DMS79 treated with DMSO at 0.1 percent for 48 hours (cell line): ENCODE measurements around the gene FAM13C.

Experiments used
- DNase-seq: peaks from one replicate; lab custom pipeline; 2025; lab: John Stamatoyannopoulos, UW

Gene FAM13C

DNA sequence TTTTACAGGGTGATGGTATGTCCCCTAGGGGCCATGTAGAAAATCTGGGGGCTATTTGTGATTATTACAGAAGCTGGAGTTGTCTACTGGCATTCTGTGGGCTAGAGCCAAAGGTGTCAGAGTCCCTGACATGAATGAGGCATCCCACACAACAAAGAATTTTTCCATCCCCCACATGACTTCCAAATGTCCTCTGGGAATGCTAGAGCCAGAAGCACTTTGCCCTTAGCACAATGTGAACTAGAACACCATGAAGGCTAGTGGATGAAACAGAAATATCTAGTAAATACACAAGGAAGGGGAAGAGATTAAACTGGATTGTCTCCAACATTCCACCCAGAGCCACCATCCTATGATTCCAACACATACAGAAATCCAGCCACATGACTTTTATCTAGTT, 46.9 kb downstream of the FAM13C start:
- no peak for DNase-seq

DNA sequence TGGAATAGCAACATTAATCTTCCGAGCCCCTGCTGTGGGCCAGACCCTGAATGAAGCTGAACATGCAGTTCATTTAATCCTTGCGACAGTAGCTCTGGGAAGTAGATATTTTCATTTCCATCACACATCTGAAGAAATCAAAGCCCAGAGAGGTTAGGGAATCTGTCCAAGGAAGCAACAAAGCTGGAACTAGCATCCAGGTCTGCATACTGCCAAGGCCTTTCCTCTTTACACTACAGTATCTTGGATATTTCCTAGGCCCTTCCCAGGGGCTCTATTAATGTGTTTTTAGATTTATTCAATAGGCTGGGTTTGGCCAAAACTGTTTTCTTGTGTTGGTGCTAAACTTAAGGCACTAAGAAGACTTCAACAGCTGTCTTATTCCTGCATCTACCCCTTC, 48.1 kb downstream of the FAM13C start:
- DNase-seq = no peak

DNA sequence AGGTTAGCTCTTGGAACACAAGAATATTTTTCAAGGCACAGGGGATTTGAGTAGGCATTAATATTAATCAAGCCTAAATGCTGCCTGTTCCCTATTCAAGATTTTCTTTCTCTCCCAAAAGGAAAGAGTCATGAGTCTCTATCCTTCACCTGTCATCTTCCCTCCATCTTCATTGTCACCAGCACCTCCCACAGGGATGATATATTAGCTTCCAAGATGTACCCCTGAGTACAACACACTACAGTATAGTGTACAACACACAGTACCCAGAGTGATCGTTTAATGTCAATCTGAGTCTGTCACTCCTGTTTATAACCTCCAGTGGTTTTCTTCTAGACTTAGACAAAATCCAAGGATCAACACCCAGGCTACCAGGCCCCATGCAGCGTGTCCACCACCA, 50.1 kb downstream of the FAM13C start:
- DNase-seq = no peak

DNA sequence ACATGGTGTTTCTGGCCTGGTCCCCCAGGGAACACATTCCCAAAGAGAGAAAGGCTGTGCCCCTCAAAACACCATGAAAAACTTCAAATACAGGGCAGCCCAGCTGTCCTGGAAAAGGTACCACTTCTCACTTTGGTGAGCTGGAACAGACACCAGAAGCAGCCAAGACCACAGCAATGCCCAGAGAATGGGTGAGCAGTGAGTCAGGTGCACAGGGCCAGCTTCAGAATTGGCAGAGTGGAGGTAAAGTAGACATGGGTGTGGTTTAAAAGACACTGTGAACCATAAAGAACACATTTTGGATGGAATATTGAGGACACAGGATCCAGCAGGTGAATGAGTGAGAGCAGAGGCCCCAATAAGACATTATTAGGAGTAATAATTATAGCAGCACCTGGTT, 51.3 kb downstream of the FAM13C start:
- DNase-seq = no peak

DNA sequence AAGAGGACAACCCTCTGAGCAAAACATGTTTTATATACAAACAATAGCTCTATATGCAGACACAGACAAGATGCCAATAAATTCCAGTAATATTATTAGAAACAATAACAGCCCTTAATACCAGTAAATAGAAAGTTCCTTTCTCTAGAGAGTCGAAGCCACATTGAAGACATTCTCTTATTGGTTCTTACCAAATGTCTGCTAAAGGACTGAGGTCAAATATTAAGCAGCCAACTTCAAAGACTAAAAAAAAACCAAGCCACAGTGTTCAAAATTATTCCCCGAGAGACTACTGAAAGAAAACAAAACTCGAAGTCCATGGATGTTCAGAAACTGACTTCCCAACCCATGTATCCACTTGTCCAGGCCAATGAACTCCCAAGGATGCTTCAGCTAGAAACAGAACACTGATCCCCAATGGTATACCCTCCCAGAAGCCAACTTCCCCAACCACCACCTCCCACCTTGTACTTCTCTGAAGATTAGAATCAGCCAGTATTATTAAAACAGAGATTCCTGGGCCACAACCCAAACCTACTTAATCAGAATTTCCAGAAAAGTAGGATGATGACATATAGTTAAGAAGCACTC, 51.9 kb downstream of the FAM13C start:
- DNase-seq = no peak

DNA sequence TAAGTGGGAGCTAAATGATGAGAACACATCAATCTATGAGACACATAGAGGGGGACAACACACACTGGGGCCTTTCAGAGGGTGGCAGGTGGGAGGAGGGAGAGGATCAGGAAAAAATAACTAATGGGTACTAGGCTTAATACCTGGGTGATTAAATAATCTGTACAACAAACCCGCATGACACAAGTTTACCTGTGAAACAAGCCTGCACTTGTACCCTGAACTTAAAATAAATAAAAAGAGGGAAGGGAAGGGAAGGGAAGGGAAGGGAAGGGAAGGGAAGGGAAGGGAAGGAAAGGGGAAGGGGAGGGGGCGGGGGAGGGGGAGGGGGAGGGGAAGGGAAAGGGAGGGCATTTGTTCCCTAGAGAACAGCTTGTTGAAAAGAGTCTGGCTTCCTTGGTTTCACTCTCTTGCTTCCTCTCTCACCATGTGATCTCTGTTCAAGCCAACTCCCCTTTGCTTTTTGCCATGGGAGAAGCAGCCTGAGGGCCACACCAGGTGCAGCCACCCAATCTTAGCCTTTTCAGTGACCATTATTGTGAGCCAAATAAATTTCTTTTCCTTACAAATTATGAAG, 57.7 kb downstream of the FAM13C start:
- no peak for DNase-seq

DNA sequence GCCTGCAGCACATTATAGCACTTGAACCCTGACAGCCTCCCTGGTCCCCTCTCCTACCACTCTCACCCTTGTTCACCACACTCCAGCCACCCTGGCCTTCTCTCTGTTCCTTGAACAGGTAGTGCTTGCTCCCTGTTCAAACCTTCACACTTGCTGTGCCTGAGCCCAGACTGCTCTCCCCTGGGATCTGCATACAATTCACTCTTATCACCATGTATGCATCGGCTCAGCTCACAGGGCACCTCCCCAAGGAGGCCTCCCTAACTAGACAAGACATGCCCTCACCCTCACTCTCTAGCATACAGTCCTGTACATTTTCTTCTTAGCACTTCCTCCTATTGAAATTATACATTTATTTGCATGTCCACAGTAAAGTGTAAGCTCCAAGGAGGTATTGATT, 59.3 kb downstream of the FAM13C start:
- DNase-seq = no peak

DNA sequence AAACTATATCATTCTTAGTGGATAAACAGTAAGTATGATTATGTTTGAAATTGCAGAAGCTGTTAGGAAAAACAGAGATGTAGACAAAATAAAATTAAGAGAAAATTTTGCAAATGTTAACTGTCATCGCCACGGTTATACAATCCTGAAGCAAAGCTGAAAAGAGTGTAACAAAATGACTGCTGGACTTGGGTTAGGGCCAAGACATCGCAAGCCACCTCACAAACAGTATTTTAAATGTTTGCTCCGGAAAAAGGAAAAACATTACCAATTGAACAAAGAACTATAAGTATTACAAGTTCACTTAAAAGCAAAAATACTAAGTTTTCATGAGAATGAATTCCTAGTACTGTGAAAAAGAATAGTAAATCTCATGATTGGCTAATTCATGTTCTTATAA, 60.0 kb downstream of the FAM13C start:
- DNase-seq = no peak

DNA sequence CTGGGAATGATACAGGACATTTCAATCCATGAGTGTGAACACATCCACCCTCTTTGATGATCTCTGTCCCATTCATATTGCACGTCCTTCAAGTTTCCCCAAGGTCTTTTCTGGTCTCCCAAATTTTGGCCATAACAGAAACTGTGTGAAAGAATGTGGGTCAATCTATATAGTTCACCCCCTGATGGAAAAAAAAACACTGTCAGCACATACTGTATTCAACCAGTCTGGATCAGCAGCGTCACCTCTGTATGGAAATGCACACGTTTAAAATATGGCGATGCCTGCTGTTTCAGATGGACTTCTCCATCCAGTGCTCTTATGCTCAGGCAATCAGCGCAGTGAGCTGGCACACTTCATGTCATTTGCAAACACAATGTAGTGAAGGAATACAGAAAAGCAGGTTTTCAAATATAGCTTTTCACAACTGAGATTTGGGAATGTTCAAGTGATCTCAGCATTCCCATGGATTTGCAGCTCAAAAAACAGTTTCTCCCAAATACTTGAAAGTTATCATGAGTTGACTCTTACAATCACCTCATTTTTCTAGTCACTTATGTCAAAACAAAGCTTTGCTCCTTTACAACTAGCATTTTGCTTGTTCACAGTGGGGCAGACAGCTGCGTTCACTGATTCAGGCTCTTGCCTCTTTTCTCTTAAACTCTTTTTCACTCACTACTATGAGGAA, 61.1 kb downstream of the FAM13C start:
- DNase-seq = no peak

DNA sequence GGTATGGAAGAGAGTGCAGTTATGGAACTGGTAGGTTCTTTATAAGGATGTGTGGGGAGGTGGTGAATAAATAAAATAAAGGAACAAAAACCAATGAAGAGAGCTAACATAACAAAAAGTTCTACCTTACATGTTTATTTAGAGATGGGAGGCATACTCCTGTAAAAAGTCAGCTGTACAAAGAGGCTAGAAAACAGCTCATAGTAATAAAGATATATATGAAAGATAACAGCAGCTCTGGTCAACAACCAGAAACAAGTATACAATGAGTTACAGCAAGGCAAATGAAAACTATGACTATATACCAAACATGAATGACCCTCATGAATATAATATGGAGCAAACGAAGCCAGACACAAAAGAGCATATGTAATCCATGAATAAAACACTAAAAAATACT, 62.0 kb downstream of the FAM13C start:
- DNase-seq = no peak

DNA sequence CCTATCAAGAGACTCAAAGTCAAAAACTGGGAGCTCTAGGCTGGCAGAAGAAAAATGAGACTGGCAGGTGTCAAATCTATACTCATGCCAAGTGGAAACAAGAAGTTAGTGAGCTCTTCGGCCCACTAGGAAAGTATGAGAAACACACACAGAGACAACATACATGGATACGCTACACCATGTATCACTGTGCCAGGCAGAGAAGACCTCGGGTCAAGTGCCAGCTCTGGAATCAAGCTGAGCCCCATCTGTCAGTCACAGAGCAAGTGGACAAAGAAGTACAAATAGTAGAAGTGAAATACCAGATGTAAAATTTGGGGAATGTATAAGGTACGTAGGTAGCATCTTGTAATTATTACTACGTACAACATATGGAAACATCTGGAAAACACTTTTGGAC, 62.4 kb downstream of the FAM13C start:
- DNase-seq = no peak

DNA sequence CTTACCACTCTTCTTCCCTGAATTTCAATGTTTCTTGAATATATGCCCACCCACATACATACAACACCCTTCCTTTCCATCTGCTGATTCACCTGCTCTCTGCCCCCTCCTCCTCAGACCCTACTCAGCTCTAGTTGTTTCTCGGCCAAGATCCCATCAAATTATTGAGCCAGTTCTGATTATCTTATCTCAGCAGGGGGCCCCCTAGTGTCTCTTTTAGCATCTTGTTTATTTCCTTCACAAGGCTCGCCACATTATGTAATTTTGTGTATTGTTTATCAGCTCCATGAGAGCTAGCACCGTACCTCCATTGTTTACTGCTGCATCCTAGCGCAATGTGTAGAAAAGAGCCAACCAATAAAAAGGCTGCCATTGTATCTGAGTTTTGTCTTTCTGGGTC, 71.9 kb downstream of the FAM13C start:
- no peak for DNase-seq

DNA sequence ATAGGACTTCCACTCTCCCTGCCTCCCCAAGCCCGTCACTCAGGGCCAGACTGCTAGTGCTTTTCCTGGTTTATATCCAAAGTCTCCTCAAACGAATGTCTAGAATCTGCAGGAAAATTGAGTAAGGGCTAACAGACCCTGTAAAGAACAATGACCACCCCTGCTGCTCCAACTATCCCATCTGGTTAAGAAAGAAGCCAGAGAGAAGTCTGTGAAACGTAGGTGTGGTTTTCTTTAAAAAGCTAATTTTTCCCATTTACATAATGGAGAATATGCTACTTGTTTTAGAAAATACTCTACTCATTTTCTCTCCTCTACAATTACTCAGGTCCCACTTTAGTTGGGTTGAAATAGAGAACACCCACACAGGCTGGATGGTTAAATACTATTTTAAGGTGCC, 72.5 kb downstream of the FAM13C start:
- DNase-seq = no peak

DNA sequence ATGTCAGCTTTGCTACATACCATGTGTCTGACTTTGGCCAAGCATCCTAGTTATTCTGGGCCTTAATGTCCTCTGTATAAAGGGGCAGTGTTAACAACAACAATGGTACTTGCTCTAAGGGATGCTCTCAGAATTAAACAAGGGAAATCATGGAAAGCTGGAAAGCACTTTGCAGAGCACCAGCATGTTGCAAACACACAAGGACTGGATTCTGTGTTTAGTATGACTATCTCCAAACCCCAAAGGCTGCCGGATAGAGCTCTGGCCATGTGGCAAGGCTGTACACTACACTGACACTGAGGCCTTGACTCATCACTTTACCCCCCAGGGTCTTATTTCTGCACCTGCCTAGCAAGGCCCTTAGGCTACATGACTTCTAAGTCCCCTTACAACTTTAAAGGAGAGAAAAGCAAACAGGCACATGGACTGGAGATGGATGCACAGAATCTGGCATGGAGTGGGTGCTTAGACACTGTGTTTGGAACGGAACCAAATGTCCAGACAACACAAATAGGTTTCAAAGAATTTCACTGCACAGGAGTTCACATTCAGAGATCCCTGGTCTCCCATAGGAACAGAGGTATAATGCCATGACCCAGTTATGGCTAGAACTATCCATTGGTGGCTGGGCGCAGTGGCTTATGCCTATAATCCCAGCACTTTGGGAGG, 74.6 kb downstream of the FAM13C start:
- DNase-seq = peak; percentile 4

DNA sequence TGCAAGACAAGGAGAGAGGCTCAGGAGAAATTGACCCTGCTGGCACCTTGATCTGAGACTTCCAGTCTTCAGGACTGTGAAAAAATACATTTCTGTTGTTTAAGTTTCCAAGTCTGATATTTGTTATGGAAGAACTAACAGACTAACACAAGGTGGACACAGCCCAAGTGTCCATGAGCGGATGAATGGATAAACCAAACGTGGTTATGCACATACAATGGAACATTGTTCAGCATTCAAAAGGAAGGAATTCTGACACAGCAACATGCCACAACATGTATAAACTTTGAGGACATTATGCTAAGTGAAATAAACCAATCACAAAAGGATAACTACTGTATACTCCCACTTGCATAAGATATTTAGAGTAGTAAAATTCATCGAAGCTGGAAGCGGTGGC, 76.5 kb downstream of the FAM13C start:
- DNase-seq = no peak

DNA sequence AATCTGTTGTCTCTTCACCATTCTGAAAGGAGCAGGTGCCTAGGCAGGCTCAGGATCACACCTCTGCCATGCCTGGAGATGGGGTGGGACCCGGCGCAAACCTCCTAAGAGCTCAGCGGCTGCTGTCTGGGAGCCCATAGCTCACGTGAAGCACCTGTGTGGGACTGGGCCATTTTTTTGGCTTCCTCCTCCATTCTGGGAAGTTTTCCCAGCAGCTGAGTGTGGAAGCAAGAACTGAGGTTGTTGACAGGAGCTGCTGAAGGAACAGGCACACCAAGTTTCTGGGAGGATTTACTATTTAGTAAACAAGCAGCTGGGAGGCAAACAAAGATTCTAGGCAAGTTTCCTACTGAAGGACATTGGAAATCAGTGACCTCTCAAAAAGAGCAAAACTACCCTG, 77.3 kb downstream of the FAM13C start:
- DNase-seq = no peak

DNA sequence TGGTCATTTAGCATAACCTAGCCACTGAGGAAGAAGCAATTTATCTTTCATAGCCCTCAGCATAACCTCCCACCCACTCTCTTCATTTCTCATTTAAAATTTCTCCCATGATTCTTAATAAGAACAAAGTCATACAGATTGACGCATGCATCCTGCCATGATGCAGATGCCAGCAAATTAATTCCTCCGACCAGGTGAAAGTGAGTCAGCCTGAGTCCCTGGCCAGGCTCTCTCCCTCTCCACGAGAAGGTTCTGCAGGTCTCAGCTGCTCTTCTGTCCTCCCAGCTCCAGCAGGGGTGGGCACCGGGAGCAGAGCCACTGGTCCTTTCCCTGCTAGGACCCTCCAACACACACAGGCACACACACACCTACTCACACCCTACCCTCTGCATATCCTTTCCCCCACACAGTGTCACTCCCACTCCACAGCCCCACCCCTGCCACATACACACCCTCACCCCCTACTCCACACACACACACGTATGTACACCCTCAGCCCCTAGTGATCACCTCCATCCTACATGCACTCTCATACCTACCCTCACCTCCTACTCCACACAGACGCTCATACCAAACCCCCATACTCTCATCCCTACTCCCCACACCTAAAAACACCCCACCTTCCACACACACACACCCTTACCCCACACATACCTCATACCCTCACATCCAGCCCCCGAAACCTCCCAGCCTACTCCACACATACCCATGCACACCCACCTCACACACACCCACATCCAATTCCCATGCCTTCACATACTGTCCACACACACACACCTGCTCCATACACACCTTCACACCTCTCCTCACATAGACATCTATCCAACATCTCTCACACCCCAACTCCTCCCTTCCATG, 78.0 kb downstream of the FAM13C start:
- DNase-seq = no peak

DNA sequence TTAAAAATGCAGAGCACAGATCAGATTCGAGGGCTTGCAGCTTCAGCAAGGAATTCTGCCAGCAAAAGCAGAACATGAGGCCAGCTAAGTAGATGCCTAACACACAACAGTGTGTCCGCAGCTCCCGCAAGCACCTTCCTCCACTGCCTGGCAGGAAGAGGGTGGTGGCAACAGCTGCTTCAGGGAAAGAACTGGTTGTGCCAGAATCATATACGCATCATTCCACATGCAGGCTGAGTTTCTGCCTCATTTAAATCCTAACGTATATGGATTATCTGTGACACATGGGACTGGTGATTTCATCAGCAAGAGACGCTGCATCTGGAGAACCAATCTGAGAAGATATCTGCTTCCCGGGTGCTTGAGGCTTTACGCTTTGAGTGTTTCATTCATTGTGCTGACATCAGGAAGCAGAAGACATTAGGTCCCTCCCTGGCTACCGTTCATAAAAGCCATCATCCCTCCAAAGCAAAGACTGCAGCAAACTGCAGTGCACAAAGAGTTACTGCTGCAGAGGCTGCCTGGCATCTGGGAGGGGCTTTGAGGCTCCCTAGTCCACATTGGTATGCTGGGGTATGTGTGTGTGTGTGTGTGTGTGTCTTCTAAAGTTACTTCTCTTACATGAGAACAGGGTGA, 78.8 kb downstream of the FAM13C start:
- peak; percentile 69 for DNase-seq

DNA sequence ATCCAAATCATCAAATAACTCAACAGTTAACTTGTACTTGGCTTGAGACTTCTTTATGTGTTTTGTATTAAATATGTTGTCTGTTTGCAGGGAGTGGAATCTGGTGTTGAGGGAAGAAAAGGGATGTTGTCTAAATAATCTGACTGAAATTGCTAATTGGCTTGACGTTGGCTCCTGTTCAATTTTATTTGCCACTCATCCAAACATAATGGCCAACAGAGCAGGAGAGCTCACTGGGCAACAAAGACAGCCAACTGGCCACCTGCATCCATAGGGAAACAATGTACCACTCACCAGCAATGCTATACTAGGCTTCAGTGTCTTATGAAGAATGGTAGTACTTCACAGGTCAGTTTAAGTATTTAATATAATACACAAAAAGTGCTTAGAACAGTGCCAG, 80.5 kb downstream of the FAM13C start:
- DNase-seq = no peak

DNA sequence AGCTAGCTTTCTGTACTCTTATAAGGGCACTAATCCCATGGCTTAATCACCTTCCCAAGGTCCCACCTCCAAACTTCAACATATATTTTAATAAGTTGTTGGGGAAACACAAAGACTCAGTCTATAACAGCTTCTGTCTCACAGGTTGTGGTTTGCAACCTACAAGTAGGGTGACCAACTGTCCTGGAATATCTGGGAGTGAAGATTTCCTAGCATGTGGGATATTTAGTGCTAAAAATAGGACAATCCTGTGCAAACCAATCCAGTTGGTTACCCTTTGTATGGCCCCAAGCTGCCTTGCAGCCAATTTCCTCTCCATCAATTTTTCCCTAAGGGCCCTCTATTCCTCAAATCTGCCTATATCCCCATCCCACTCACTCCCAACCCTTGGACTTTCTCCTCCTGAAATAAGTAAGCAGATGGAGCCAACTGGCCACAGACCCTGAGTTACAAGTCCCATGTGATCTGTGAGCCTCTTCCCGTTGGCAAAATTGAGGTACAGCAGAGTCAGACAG, 82.3 kb downstream of the FAM13C start:
- DNase-seq = no peak

DNA sequence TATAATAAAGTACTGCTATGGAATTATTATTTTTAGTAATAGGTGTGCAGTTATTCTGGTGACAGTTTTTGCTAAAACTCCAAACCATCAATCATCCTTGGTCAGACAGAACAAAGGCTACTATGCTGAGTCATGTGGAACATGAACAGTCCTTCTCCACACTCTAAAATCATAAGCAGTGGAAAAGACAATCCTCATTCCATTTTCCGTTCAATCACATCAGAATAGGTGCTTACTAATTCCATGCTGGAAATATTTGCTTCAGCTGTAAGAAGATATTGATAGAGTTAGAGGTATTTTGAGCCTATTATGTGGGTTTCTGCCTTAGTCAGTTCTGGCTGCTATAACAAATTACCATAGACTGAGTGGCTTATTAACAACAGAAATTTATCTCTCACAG, 82.9 kb downstream of the FAM13C start:
- no peak for DNase-seq

DNA sequence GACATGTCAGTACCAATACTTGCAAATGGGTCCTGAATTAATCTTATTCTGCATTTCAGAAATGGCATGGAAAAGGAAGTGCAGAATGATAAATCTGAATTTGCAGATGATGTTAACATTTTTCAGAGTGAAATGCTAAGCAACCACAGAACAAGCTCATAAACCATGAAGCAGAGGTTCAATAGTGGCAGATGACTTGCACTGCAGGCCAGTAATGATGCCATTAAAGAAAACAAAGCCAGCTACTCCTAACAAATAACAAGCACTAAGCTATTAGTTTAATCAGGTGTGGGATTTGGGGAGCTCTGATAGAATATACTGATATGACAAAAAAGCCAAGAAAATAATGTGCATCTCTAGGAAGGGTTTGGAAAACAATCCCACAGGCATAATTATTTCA, 85.4 kb downstream of the FAM13C start:
- DNase-seq = peak; percentile 11
